SJCRH30 (cell line): ENCODE results near the gene ELK3. TPM values are rescaled to one million over a fixed set of nuclear protein-coding genes. Genes with fewer than 3 reads are reported as not detected.

Source experiments
- DNase-seq, 2 experiments: peaks; one replicate each; pipeline ENCODE4 v3.0.0-alpha.2; 2015 to 2020
- H3K27ac ChIP-seq: fragments of 250-450 bp; sonication (Bioruptor Pico); 2 replicates; pipeline ENCODE4 v1.5.1; 2020; ENCODE audit warnings: mild to moderate bottlenecking, moderate library complexity
- H3K27me3 ChIP-seq: fragments of 250-450 bp; sonication (Bioruptor Pico); 2 replicates; pipeline ENCODE4 v1.5.1; 2020; ENCODE audit warnings: mild to moderate bottlenecking, moderate library complexity
- H3K36me3 ChIP-seq: fragments of 250-450 bp; sonication (Bioruptor Pico); 2 replicates; pipeline ENCODE4 v1.5.1; 2020; ENCODE audit warnings: mild to moderate bottlenecking, moderate library complexity
- H3K4me1 ChIP-seq: fragments of 250-450 bp; sonication (Bioruptor Pico); 2 replicates; pipeline ENCODE4 v1.5.1; 2020; ENCODE audit warnings: mild to moderate bottlenecking, moderate library complexity
- H3K4me3 ChIP-seq: fragments of 250-450 bp; sonication (Bioruptor Pico); 2 replicates; pipeline ENCODE4 v1.5.1; 2020; ENCODE audit warnings: mild to moderate bottlenecking, moderate library complexity
- H3K9me3 ChIP-seq: fragments of 250-450 bp; sonication (Bioruptor Pico); replicated peaks from 2 replicates; pipeline ENCODE4 v1.5.1; 2020; ENCODE audit warnings: mild to moderate bottlenecking, moderate library complexity
- total RNA-seq: library from RNA; depleted of rRNA; stranded (reverse); fragments of >200 nt; shearing (Covaris generic); gene quantifications from 2 replicates; pipeline ENCODE4 v1.2.3, GENCODE V29; 2014

Gene ELK3
- total RNA-seq, 1 experiment from 2014 or later: 31.8 TPM

DNA sequence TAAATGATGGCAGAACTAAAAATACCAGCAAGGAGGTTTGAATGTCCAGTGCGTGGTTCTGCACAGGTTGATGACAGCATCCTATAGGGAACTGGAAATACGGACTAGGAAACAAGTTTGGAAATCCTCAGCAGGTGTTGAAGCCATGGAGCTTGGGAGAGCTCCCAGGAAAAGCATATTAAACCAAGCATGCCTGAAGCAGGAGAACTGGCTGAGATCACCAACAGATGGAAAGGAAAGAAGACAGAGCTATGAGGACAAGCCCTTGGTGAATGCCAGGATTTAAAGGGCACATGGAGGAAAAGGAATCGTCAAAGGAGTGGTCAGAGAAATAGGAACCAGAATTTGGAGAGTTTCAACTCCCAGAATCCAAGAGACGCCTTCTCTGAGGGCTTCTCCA is 21.2 kb upstream of the ELK3 start:
- Histone ChIP-seq H3K9me3 (peaks cover 3% of the 10 kb centered on the region; the same call in 1 of the 2 replicates), H3K4me1 (no peaks in the 10 kb centered on the region), H3K27ac (no peak overlapping the region), H3K4me3 (no peak overlapping the region), H3K36me3 (no peaks in the 10 kb centered on the region), H3K27me3 (no peaks in the 10 kb centered on the region)
- no peak for DNase-seq

- no peaks in the 10 kb centered on the region for H3K4me1 ChIP-seq
- H3K4me3 ChIP-seq: no peak overlapping the region
- H3K9me3 ChIP-seq: peaks cover 3% of the 10 kb centered on the region; the same call in 1 of the 2 replicates
- H3K36me3 ChIP-seq: no peaks in the 10 kb centered on the region
- DNase-seq: no peak
- H3K27me3 ChIP-seq: no peaks in the 10 kb centered on the region
- H3K27ac ChIP-seq: no peak overlapping the region
These were observed 17.6 kb upstream of the ELK3 start for GRCh38 chr12:96176575-96176974.

GRCh38 chr12:96177013-96177412 is 17.2 kb upstream of the ELK3 start:
- H3K4me1 ChIP-seq: no peaks in the 10 kb centered on the region
- no peak overlapping the region for H3K4me3 ChIP-seq
- no peaks in the 10 kb centered on the region for H3K27me3 ChIP-seq
- no peak for DNase-seq
- H3K27ac ChIP-seq: no peak overlapping the region
- peaks cover 3% of the 10 kb centered on the region; the same call in 1 of the 2 replicates for H3K9me3 ChIP-seq
- no peaks in the 10 kb centered on the region for H3K36me3 ChIP-seq

DNA sequence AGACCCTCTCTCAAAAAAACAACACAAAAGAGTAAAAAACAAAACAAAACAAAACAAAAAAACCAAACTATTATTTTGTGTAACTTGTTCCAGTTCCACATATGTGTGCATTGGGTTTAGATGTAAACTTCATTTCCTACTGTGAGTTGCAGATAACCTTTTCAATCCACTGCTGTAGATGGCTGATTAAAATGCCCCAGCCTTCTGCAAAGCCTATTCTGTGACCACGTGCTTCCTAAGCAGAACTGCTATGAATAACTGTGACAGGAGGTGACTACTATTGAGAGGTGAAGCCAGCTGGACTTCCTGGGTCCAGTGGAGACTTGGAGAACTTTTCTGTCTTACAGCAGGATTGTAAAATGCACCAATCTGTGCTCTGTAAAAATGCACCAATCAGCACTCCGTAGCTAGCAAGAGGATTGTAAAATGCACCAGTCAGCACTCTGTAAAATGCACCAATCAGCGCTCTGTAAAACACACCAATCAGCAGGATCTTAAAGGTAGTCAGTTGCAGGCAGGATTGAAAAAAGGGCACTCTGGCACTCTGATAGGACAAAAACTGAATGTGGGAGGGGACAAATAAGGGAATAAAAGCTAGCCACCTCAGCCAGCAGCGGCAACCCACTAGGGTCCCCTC is 10.3 kb upstream of the ELK3 start:
- Histone ChIP-seq H3K4me1 (no peaks in the 10 kb centered on the region), H3K27ac (no peak overlapping the region), H3K27me3 (no peaks in the 10 kb centered on the region), H3K9me3 (no peaks in the 10 kb centered on the region), H3K4me3 (no peak overlapping the region), H3K36me3 (no peaks in the 10 kb centered on the region)
- no peak for DNase-seq

DNA sequence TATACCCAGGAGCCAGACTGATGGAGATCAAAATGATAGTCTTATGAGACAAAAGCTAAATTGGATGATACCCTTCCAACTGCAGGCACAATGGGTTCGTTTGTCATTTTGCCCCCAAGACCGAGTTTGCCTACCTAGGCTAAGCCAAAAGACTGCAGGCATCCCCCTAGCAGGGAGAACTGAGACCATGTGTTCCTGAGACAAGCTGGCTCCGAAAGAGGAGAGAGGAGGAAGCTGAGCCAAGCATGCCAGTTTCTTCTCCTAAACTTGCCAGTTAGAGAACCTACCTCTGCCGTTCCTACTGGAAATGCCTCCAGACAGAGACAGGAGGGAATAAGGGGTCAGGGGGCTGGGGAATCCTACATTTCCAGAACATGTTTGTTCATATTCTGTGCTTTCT is 8.3 kb upstream of the ELK3 start:
- Histone ChIP-seq H3K4me3 (no peak overlapping the region), H3K27me3 (no peaks in the 10 kb centered on the region), H3K36me3 (no peaks in the 10 kb centered on the region), H3K4me1 (no peaks in the 10 kb centered on the region), H3K27ac (no peak overlapping the region), H3K9me3 (no peaks in the 10 kb centered on the region)
- no peak for DNase-seq

DNA sequence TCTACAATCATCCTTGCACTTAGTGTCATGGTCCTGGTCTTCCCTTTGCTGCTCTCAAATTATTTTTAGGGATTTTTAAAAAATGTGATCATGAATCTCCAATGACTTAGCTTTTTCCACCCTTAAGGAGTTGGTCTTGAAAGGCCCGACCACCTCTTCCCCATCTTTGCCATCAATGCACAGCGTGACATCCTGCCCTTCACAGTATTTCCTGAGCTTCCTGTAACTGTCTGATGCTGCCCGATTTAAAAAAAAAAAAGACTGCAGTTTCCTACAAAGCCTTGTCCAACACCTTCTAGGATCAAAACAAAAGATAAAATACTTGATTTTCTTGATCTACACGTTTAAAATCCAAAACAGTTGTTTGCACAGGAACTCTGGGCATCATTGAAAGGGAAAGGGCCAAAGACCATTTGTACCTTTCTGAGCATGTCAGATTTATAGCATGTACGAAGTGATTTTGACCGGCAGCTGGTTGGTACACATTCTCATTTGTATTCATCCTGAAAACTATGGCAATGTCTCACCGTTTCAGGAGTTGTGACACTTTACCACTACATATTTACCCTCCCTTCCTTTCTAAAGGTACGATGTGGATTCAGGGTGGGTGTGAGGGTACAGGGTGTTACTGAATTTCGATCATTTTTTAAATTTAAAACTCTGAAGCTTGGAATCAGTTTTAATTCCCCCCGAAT is 7.4 kb upstream of the ELK3 start:
- H3K4me3 ChIP-seq: no peak overlapping the region
- no peaks in the 10 kb centered on the region for H3K4me1 ChIP-seq
- H3K36me3 ChIP-seq: no peaks in the 10 kb centered on the region
- no peaks in the 10 kb centered on the region for H3K27me3 ChIP-seq
- no peak for DNase-seq
- H3K27ac ChIP-seq: no peak overlapping the region
- H3K9me3 ChIP-seq: no peaks in the 10 kb centered on the region

GRCh38 chr12:96187956-96188355 is 6.2 kb upstream of the ELK3 start:
- no peaks in the 10 kb centered on the region for H3K9me3 ChIP-seq
- H3K27me3 ChIP-seq: no peaks in the 10 kb centered on the region
- DNase-seq: no peak
- H3K36me3 ChIP-seq: no peaks in the 10 kb centered on the region
- no peaks in the 10 kb centered on the region for H3K4me1 ChIP-seq
- no peak overlapping the region for H3K27ac ChIP-seq
- H3K4me3 ChIP-seq: no peak overlapping the region

DNA sequence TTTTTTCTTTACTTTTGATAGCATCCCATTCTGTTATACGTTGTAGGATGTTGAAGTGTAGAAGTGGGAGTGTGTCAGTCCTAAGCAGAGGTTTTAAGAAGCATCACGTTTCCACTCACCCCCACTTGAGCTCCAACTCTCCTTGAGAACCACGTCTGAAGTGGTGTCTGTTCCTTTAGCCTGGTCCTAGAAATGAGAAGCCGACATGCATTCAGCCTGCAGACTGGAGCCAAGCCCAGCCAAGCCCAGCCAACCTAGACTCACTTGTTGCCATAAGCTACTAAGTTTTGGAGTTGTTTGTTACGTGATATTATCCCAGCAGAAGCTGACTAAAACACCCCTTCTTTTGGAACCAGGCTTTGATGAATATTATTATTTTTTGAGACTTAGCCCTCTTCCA is 4.4 kb upstream of the ELK3 start:
- no peaks in the 10 kb centered on the region for H3K27me3 ChIP-seq
- H3K27ac ChIP-seq: no peak overlapping the region
- H3K4me1 ChIP-seq: peaks cover 3% of the 10 kb centered on the region
- H3K4me3 ChIP-seq: no peak overlapping the region
- H3K36me3 ChIP-seq: no peaks in the 10 kb centered on the region
- no peak for DNase-seq
- no peaks in the 10 kb centered on the region for H3K9me3 ChIP-seq

DNA sequence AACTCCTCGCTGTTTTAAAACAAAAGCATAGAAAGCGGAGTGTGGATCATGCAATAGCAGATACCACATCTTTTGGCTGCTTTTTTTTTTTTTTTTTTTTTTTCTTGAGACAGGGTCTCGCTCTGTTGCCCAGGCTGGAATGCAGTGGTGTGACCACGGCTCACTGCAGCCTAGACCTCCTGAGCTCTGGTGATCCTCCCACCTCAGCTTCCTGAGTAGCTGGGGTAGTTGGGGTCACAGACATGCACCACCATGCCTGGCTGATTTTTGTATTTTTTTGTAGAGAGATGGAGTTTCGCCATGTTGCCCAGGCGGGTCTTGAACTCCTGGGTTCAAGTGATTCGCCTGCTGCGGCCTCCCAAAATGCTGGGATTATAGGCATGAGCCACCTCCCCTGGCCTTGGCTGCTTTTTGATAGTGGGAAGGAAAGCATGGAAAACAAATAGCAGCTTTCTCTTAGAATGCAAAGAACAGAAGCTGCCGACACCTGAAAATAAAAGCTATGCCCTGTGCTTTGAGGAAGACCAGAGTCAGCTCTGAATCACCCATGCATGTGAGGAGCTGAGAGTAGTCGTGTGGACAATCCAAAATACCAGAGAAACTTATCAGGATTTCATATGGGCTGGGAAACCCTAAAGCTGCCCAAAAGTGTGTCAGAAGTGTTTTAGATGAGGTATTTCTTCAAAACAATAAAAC is 3.6 kb upstream of the ELK3 start:
- H3K36me3 ChIP-seq: 0 out of 2 replicates have a peak, but pooled peaks cover 3% of the 10 kb centered on the region
- DNase-seq: no peak
- H3K27ac ChIP-seq: no peak overlapping the region
- no peaks in the 10 kb centered on the region for H3K9me3 ChIP-seq
- no peaks in the 10 kb centered on the region for H3K27me3 ChIP-seq
- peaks cover 3% of the 10 kb centered on the region for H3K4me1 ChIP-seq
- H3K4me3 ChIP-seq: no peak overlapping the region

- 0 out of 2 replicates have a peak, but pooled peaks cover 3% of the 10 kb centered on the region for H3K36me3 ChIP-seq
- DNase-seq: no peak
- H3K27ac ChIP-seq: no peak overlapping the region; the same call in 1 of the 2 replicates
- H3K9me3 ChIP-seq: no peaks in the 10 kb centered on the region
- H3K4me3 ChIP-seq: peak overlapping the region; percentile 99
- H3K27me3 ChIP-seq: no peaks in the 10 kb centered on the region
- peaks cover 9% of the 10 kb centered on the region for H3K4me1 ChIP-seq
These were observed 1.1 kb upstream of the ELK3 start for GRCh38 chr12:96192926-96193573.

DNA sequence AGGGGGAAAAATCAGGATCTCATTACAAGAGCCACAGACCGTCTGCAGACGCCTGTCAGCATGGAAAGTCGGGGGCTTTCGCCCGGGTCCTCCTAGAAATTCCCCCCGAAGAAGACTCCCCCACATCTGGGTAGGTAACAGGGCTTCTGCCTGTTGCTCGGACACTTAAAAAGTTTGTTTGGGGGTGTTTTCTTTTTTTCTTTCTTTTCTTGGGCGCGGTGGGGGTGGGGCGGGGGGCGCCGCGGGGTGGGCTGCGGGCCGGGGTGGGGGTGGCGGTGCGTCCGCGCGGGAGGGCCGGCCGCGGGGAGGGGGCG is 358 bp downstream of the ELK3 start:
- Histone ChIP-seq H3K4me1 (peaks cover 21% of the 10 kb centered on the region), H3K4me3 (peak overlapping the region; percentile 99), H3K36me3 (peaks cover 11% of the 10 kb centered on the region), H3K27me3 (no peaks in the 10 kb centered on the region), H3K9me3 (no peaks in the 10 kb centered on the region), H3K27ac (peak overlapping the region; percentile 86)
- DNase-seq: no peak

DNA sequence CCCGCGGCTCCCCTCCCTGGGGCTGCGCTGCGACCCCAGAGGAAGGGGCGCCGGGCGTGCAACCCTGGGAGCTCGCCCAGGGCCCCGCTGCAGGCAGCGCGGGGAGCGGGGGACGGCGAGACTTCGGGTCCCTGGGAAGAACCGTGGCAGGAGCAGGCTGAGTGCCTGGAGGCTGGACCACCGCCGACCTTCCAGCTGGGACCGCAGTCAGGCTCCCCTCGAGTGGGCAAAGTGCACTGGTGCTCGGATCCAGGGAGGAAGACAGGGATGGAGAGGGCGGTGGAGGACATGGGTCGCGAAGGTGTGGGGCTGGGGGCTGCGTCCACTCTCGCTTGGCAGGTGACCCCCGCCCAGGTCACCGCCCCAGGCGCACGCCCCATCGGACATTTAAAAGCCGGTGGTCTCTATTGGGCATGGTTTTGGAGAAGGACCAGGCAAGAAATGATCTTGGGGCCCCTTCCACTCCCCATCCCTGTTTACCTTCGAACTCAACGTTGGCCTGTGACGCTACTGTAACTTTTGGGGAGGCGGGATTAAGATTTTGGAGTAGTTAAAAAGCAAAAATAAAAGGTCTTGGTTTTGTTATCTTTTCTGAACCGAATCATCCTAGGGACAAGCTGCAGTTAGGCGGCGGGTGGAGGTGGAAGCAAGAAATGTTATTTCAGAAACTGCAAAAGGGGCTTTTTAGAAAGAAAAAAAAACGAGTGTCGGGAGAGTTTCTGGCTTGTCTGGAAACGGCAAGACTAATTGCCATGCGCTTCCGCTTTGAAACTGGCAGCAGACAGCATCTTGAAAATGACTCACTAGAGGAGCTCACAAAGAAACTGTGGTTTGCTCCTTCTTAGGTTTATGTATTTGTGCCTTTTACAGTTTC is 1.0 kb downstream of the ELK3 start:
- Histone ChIP-seq H3K27me3 (no peaks in the 10 kb centered on the region), H3K4me3 (peak overlapping the region; percentile 99), H3K9me3 (no peaks in the 10 kb centered on the region), H3K36me3 (peaks cover 11% of the 10 kb centered on the region), H3K27ac (peak overlapping the region; percentile 99), H3K4me1 (peaks cover 21% of the 10 kb centered on the region)
- DNase-seq: peak; percentile 46 to 62

- Histone ChIP-seq H3K27me3 (no peaks in the 10 kb centered on the region), H3K4me1 (peaks cover 21% of the 10 kb centered on the region), H3K9me3 (no peaks in the 10 kb centered on the region), H3K36me3 (peaks cover 11% of the 10 kb centered on the region), H3K4me3 (peak overlapping the region; percentile 99), H3K27ac (peak overlapping the region; percentile 99)
- peak; percentile 65 to 70 for DNase-seq
These were observed 1.8 kb downstream of the ELK3 start for GRCh38 chr12:96195845-96196451.

DNA sequence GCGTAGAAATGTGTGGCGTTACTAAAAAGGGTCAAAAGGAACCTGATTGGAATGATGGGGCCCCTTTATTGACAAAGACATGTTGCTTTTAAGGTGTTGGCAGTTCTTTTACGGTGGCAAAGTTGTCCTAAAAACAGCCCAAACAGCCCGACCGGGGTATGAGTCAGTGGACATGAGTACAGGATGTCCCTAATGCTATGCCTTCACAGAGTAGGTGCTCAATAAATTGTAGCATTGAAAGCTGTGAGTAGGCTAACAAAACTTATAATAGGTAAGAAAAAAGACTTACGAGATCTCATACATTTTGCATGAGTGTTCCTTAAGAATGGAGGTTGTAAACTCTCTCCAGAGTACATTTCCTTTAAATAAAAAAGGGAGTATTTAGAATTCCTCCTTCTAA is 2.6 kb downstream of the ELK3 start:
- Histone ChIP-seq H3K27me3 (no peaks in the 10 kb centered on the region), H3K4me1 (peaks cover 21% of the 10 kb centered on the region), H3K27ac (peak overlapping the region; percentile 99; the same call in 1 of the 2 replicates), H3K9me3 (no peaks in the 10 kb centered on the region), H3K4me3 (peak overlapping the region; percentile 99), H3K36me3 (peaks cover 11% of the 10 kb centered on the region)
- no peak for DNase-seq
